ENCODE measurements around the gene SERPINE3.

DNA sequence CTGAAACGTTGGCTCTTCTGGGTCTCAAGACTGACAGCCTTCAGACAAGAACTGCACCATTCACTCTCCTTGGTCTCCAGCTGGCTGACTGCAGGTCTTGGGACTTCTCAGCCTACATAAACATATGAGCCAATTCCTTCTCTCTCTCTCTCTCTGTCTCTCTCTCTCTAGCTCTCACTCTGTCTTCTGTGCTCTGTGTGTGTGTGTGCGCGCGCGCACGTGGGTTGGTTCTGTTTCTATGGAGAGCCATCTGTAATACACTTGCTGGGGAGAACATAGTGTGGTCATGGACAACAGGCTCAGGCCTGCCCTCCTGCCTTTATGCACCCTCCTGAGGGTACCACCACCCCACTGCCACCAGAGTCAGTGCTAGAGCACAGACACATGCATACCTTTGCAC lies 13.7 kb upstream of the SERPINE3 start:
- TF ChIP-seq, protein P1, sequence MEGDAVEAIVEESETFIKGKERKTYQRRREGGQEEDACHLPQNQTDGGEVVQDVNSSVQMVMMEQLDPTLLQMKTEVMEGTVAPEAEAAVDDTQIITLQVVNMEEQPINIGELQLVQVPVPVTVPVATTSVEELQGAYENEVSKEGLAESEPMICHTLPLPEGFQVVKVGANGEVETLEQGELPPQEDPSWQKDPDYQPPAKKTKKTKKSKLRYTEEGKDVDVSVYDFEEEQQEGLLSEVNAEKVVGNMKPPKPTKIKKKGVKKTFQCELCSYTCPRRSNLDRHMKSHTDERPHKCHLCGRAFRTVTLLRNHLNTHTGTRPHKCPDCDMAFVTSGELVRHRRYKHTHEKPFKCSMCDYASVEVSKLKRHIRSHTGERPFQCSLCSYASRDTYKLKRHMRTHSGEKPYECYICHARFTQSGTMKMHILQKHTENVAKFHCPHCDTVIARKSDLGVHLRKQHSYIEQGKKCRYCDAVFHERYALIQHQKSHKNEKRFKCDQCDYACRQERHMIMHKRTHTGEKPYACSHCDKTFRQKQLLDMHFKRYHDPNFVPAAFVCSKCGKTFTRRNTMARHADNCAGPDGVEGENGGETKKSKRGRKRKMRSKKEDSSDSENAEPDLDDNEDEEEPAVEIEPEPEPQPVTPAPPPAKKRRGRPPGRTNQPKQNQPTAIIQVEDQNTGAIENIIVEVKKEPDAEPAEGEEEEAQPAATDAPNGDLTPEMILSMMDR (conservative IDR thresholded peaks at IDR 0.05; ENCODE audit: low read depth, low read length), result no peak
- TF ChIP-seq EZH2 (IDR thresholded peaks at IDR 0.05; ENCODE audit: borderline replicate concordance, low read depth, low read length, poor library complexity, severe bottlenecking), result no peak
